Measurements from ENCODE around the gene ODAPH. TPM values are rescaled to one million over a fixed set of nuclear protein-coding genes. Genes with fewer than 3 reads are reported as not detected.

The ODAPH gene
- not detected in 2 replicates for total RNA-seq

DNA sequence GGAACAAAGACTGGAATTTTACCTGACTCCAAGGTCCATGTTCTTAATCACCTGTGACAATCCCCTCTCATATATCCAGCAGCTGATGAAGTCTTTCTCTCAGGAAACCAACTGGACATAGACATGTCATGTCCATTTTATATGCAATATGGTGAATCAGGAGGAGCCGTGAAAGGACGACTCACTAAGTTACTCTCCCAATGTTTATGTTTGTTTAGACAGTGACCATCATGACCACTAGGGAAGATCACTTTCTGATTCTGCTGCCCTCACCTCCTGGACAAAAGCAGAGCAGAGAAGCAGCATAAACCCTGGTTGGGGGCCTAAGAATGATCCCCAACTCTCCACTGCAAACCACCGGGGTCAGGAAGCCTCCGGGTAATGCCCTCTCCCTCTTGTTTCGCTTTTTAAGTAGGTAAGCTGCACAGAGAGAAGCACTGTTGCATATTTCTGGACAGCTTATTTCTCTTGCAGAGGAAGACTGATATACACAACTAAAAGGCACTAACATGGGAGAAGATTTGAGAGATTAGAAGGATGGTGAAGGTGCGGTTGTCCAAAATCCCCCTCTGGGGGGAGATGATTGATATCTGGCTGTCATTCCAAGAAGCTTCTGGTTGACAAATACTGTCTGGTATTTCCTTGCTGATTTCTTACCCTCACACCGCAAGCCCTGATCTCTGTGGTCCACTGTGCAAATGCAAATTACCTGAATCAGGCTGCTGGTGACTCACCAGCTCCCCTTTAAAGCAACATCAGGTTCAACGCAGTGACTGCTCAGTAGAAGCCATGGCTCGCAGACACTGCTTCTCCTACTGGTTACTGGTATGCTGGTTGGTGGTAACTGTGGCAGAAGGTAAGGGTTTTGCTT lies at the start of gene ODAPH:
TSS of gene ODAPH (plus strand) at position 773 of the 871 bp plus-strand sequence. CDS start at position 790, 17 bp downstream.

DNA sequence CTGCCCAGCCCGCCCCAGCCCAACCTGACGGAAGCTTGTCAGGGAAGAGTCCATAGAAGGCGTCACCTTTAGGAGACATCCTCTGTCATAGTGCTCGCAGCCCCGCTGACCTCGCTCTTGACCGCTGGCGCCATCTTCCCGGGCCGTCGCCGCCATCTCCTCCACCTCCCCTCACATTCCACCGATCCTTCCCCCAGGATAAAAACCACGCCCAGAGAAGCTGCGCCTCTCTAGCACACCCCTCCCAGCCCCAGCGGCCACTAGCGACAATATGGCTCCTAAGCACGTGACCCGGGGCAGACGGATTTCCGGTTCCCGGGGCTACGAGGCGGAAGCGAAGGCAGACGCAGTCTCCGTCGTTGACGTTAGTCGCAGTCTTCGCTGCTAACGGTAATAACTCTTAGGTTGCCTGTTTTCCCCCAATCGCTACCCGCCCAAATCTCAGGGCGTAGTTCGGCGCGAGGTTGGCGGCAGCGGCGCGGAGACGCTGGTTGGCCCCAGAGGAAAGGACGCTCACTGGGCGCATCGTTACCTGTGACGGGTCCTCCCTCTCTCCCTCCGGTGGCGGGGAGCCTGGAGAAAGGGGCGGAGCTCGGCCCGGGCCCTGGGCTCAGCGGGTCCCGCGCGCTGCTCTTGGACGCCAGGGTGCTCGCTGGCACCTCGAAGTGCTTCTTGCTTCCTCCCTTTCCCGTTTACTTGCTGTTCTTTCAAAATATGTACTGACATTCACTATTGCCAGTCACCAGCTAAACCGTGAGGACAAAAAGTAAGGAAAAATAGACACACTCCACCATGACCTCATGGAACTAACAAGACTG lies 41.5 kb upstream of the ODAPH start, which contains the start of the genes RCHY1 and THAP6:
TSS of gene RCHY1 (minus strand) at position 273 of the 818 bp plus-strand sequence. CDS start at position 156, 117 bp downstream.
TSS of gene THAP6 (plus strand) at position 343 of the 818 bp plus-strand sequence. CDS start 980 bp downstream, outside the sequence.

Other genes starting within 250 kb of the ODAPH start
- gene RCHY1, start 41.7 kb upstream of the ODAPH start, total RNA-seq: 32.6 and 33.2 TPM in 2 replicates
- gene THAP6, start 41.6 kb upstream of the ODAPH start, total RNA-seq: 12.4 and 16.3 TPM in 2 replicates
- 0.26 and 0.44 TPM in 2 replicates for gene CDKL2, start 74.5 kb downstream of the ODAPH start, total RNA-seq
- gene G3BP2, start 117.3 kb downstream of the ODAPH start, total RNA-seq: 123 and 130 TPM in 2 replicates
- 104 and 114 TPM in 2 replicates for gene USO1, start 168.5 kb downstream of the ODAPH start, total RNA-seq